DMS 273 treated with DMSO at 0.1 percent for 48 hours (cell line): Measurements from ENCODE around the gene MOXD1.
"Not testable (repeated sequence)": the region's sequence is repeated elsewhere in the genome, so short reads cannot be mapped to it uniquely, and the experiment has no call there.

Experiments used
- DNase-seq: peaks from one replicate; lab custom pipeline; 2025; lab: John Stamatoyannopoulos, UW

The MOXD1 gene

GRCh38 chr6:132351986-132352385 is 49.3 kb downstream of the MOXD1 start:
- DNase-seq: not testable (repeated sequence)

- DNase-seq: no peak
These were observed 53.0 kb downstream of the MOXD1 start for GRCh38 chr6:132348231-132348630.

- no peak for DNase-seq
These were observed 56.5 kb downstream of the MOXD1 start for GRCh38 chr6:132344811-132345210.

- no peak for DNase-seq
These were observed 59.6 kb downstream of the MOXD1 start for GRCh38 chr6:132341646-132342045.

GRCh38 chr6:132334521-132334885 is 66.8 kb downstream of the MOXD1 start:
- DNase-seq: no peak

- no peak for DNase-seq
These were observed 67.4 kb downstream of the MOXD1 start for GRCh38 chr6:132333639-132334520.

- no peak for DNase-seq
These were observed 70.5 kb downstream of the MOXD1 start for GRCh38 chr6:132330759-132331158.

- no peak for DNase-seq
These were observed 78.9 kb downstream of the MOXD1 start for GRCh38 chr6:132322398-132322797.

GRCh38 chr6:132320007-132320406 is 81.3 kb downstream of the MOXD1 start:
- no peak for DNase-seq

- no peak for DNase-seq
These were observed 84.3 kb downstream of the MOXD1 start for GRCh38 chr6:132316970-132317369.

GRCh38 chr6:132314432-132314831 is 86.8 kb downstream of the MOXD1 start:
- DNase-seq: no peak

- DNase-seq: no peak
These were observed 90.4 kb downstream of the MOXD1 start for GRCh38 chr6:132310921-132311320.

- DNase-seq: not testable (repeated sequence)
These were observed 91.1 kb downstream of the MOXD1 start for GRCh38 chr6:132310151-132310550.

- no peak for DNase-seq
These were observed 96.4 kb downstream of the MOXD1 start for GRCh38 chr6:132304891-132305305.

GRCh38 chr6:132300323-132300949 is 100.8 kb downstream of the MOXD1 start:
- DNase-seq: no peak

GRCh38 chr6:132298344-132298949 is 102.8 kb downstream of the MOXD1 start:
- peak; percentile 2 for DNase-seq

GRCh38 chr6:132289756-132290155 is 111.5 kb downstream of the MOXD1 start:
- DNase-seq: no peak

GRCh38 chr6:132287101-132287500 is 114.2 kb downstream of the MOXD1 start:
- DNase-seq: no peak

GRCh38 chr6:132286298-132287019 is 114.8 kb downstream of the MOXD1 start:
- DNase-seq: no peak

GRCh38 chr6:132285004-132285780 is 116.1 kb downstream of the MOXD1 start:
- DNase-seq: no peak

- DNase-seq: no peak
These were observed 118.6 kb downstream of the MOXD1 start for GRCh38 chr6:132282696-132283095.

GRCh38 chr6:132280436-132280835 is 120.8 kb downstream of the MOXD1 start:
- no peak for DNase-seq
